SK-N-SH (cell line): ENCODE measurements around the gene ARHGAP10.

Experiments used
- CTCF ChIP-seq: fragments of 200-600 bp; sonication (generic); IDR thresholded peaks from 2 replicates; pipeline ENCODE4 v1.6.1; 2017; ENCODE audit warnings: antibody characterized with exemption, mild to moderate bottlenecking, moderate library complexity
- EP300 ChIP-seq, 2 experiments: IDR thresholded peaks; 2 replicates each; pipeline versions ENCODE4 v1.4.0 to v1.6.1; 2012; ENCODE audit warnings: borderline replicate concordance in 1 of 2, low read depth in 1 of 2, low read length in 1 of 2
- FOXJ3 ChIP-seq: sonication (generic); formaldehyde crosslinking; IDR thresholded peaks from 2 replicates; pipeline ENCODE4 v1.5.1; 2020; ENCODE audit warnings: mild to moderate bottlenecking, missing genetic modification reagents
- GABPA ChIP-seq: IDR thresholded peaks from 2 replicates; pipeline ENCODE4 v1.4.0; 2012; ENCODE audit warnings: low read depth, mild to moderate bottlenecking
- MAX ChIP-seq: IDR thresholded peaks from 2 replicates; pipeline ENCODE4 v1.4.0; 2012; ENCODE audit warnings: low read depth
- PBX3 ChIP-seq: IDR thresholded peaks from 2 replicates; pipeline ENCODE4; 2012
- POLR2AphosphoS5 ChIP-seq: IDR thresholded peaks from 2 replicates; pipeline ENCODE4 v1.6.1; 2012; ENCODE audit warnings: low read depth, low read length
- REST ChIP-seq: IDR thresholded peaks from 2 replicates; pipeline ENCODE4 v1.6.1; 2012; ENCODE audit warnings: mild to moderate bottlenecking, low read depth, low read length, moderate library complexity
- TAF1 ChIP-seq: IDR thresholded peaks from 2 replicates; pipeline ENCODE4 v1.6.1; 2012; ENCODE audit warnings: low read depth, mild to moderate bottlenecking, low read length, moderate library complexity, borderline replicate concordance
- TEAD4 ChIP-seq: IDR thresholded peaks from 2 replicates; pipeline ENCODE4 v1.4.0; 2012; ENCODE audit warnings: mild to moderate bottlenecking, borderline replicate concordance; ENCODE audit not compliant: insufficient read depth
- USF2 ChIP-seq: fragments of 150-350 bp; IDR thresholded peaks from 2 replicates; pipeline ENCODE4 v1.6.1; 2017; ENCODE audit warnings: antibody characterized with exemption, low read length, low read depth, borderline replicate concordance

GRCh38 chr4:147928400-147928799, 196.5 kb downstream of the ARHGAP10 start:
- TF ChIP-seq CTCF (no peak), FOXJ3 (CRISPR knock-in tag) (no peak), MAX (no peak), PBX3 (no peak), EP300 (IDR thresholded peaks at IDR 0.05; ENCODE audit: borderline replicate concordance in 1 of 2, low read depth in 1 of 2, low read length in 1 of 2) (no peak), GABPA (no peak), REST (no peak), TEAD4 (no peak), TAF1 (no peak), USF2 (no peak), POLR2AphosphoS5 (no peak)
